HG03521 (cell line): Measurements from ENCODE around the gene CHCHD1.
"Not testable (repeated sequence)": the region's sequence is repeated elsewhere in the genome, so short reads cannot be mapped to it uniquely, and the experiment has no call there.

ENCODE experiments used
- ATAC-seq: cut with Tn5 transposase; IDR thresholded peaks from one replicate; pipeline ENCODE4 v1.9.1; 2021; ENCODE audit warnings: mild to moderate bottlenecking, moderate library complexity; ENCODE audit not compliant: unreplicated experiment

Gene CHCHD1

DNA sequence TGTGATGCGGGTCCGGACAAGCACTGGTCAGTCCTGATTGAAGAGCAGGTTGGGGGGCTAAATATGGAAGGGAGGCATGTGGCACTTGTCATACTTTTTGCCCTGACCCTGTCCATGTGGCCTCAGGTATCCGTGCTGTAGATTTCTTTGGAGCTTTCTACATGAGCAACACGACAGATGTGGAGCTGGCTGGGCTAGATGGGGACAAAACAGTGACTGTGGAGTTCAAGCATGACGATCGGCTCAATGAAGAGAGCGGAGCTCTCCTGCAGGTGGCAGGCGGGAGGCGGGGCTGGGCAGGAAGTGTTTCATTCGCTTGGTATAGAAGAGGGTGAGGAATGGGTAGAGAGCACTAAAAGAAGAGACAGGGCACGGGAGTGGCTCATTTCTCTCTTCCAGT lies 13.0 kb upstream of the CHCHD1 start:
- ATAC-seq = no peak

DNA sequence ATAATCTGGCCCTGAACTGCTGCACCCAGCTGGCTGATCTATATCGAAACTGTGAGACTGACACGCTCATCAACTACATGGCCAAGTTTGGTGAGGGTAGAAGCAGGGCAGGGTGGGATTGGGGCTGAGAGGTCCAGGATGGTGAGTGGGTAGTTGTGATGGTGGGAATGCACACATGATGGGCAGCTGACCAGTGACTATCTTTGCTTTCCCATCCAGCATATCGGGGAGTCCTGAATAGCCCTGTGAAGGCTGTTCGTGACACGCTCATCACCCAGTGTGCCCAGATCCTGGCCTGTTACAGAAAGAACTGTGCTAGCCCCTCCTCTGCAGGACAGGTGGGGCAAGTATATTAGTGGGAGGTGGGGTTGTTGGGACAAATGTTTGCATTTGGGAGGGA lies 12.5 kb upstream of the CHCHD1 start:
- ATAC-seq = no peak

DNA sequence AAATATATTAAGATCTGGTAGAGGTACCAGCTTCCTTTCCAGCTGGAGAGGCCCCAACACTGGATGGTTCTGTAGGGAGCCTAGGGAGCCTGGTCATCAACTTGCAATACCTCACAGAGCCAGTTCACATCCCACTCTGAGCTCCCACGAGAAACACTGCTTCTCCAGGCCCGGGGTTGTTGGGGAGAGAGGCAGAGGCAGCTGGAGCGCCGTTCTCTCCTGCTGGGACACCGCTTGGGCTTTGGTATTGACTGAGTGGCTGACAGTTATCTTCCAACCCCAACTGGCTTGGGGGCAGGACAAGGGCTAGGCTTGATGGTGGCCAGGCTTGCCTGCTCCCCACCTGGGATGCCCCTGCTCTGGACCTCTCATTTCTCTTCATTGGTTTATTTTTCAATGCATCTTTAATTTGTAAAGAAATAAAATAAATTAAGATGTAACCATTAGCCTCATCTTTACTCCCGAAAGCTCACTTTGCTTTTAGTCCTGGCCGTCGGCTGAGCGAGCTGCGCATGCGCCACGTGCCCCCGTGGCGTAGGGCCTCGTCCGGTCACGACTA lies 10.0 kb upstream of the CHCHD1 start:
- peak; percentile 1 for ATAC-seq

DNA sequence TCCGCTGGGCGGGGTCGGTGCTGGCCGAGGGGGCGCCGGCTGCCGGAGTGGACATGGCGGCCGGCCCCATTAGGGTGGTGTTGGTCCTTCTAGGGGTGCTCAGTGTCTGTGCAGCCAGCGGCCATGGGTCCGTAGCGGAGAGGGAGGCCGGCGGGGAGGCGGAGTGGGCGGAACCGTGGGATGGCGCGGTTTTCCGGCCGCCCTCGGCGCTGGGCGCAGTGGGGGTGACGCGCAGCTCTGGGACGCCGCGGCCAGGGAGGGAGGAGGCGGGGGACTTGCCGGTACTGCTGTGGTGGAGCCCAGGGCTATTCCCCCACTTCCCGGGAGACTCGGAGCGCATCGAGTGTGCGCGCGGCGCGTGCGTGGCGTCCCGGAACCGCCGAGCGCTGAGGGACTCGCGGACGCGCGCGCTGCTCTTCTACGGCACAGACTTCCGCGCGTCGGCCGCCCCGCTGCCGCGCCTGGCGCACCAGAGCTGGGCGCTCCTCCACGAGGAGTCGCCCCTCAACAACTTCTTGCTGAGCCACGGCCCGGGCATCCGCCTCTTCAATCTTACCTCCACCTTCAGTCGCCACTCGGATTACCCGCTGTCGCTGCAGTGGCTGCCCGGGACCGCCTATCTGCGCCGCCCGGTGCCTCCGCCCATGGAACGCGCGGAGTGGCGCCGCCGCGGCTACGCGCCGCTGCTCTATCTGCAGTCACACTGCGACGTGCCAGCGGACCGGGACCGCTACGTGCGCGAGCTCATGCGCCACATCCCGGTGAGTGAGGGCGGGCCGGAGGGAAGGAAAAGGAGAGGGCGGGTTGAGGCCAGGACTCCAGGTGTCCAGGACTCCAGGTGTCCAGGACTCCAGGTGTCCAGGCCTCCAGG lies 9.3 kb upstream of the CHCHD1 start:
- peak; percentile 61 for ATAC-seq

DNA sequence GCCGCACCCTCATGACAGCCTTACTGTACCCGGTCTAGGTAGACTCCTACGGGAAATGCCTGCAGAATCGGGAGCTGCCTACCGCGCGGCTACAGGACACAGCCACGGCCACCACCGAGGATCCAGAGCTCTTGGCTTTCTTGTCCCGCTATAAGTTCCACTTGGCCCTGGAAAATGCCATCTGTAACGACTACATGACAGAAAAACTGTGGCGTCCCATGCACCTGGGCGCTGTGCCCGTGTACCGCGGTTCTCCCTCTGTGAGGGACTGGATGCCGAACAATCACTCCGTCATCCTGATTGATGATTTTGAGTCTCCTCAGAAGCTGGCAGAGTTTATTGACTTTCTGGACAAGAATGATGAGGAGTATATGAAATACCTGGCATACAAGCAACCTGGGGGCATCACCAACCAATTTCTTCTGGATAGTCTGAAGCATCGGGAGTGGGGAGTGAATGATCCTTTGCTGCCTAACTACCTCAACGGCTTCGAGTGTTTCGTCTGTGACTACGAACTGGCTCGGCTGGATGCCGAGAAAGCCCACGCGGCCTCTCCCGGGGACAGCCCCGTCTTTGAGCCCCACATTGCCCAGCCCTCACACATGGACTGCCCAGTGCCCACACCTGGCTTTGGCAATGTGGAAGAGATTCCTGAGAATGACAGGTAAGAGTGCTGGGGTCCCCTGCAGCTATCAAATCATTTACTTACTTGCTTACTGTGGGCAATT lies 8.5 kb upstream of the CHCHD1 start:
- ATAC-seq = no peak

DNA sequence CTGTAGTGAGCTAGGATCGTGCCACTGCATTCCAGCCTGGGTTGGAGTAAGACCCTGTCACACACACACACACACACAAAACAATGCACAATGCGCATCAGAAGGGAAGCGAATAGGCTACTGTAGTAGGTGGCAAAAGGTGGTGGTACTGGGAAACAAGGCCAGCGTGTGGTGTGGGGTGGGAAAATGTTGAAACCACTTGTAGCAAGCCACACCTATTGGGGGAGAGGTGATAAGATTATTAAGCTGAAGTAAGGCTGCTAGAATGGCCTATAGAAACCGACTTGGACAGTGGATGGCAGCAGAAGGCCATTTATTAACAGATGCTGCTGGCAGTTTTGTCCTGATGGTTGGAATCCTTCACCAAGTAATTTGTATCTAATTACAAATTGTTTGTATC lies 7.2 kb upstream of the CHCHD1 start:
- ATAC-seq = no peak

DNA sequence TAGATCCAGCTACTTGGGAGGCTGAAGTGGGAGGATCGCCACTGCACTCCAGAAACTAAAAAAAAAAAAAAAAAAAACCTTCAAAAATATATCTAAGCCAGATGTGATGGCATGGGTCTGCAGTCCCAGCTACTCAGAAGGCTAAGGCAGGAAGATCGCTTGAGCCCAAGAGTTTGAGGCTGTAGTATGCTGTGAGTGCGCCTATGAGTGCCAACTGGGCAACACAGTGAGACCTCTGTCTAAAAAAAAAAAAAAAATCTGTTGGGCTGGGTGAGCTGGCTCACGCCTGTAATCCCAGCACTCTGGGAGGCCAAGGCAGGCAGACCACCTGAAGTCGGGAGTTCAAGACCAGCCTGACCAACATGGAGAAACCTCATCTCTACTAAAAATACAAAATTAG lies 2.8 kb upstream of the CHCHD1 start:
- no peak for ATAC-seq

DNA sequence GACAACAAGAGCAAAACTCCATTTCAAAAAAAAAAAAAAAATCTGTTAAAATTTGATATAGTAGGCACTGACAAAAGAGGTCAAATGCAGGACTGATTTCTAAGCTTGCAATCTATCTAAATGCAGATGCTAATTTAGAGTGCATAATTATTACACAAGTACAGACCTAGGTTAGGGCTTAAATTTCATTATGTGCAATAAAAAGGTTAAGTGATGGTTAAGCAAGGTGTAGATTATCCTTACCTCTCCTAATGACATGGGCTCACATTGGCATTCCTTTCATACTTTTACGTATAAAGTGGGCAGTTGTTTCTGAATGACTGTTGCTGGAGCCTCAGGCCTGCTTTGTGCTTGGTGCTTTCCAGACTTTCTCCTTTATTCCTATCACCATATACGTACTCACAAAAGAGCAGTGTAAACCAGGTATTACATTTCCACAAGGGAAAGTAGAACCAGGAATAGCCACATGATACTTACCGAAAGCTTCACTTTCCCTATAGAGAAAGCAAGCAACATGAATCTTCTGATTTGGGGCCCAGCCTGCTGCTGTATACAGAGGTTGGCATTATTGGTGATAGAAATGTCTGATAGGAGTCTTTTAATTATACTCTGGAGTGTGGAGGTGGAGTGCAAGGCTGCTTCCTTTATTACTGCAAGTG lies 2.2 kb upstream of the CHCHD1 start:
- ATAC-seq = no peak

DNA sequence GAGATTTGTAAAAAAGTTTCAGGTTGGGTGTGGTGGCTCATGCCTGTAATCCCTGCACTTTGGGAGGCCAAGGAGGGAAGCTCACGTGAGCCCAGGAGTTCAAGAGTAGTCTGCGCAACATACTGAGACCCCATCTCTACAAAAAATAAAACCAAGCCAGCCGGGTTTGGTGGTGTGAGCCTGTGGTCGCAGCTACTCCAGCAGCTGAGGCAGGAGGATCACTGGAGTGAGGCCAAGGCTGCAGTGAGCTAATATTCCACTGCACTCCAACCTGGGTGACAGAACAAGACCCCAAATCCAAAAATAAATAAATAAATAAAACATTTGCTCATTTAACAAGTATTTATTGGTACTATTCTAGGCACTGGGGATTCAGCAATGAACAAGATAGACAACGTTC lies 1.5 kb upstream of the CHCHD1 start:
- ATAC-seq = no peak

DNA sequence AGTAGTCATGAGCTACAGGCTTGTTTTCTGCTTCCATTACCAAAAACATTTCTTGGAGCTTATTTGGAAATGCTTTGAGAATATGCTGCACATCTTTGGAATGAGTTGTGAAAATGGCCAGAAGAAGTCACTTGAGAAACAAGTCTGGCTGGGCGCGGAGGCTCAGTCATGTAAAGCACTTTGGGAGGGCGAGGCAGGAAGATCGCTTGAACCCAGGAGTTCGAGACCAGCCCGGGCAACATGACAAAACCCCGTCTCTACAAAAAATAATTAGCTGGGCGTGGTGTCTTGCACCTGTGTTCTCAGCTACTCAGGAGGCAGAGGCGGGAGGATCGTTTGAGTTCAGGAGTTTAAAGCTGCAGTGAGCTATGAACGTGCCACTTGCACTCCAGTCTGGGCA lies 882 bp upstream of the CHCHD1 start:
- ATAC-seq = no peak

DNA sequence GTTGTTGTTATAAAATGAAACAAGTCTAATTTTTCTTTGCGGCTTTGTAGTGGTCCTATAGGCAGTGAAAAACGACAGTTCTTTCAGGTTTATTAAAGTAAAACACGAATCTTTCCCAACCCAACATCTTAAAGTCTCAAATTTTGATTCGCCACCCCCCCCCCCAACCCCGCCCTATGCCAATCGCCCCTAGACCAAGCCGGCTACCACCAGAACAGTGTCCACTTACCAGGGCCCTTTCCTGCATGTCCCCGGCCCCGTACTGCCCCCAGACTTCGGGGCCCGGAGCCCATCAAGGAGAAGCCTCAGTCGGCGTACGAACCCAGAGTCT lies 335 bp upstream of the CHCHD1 start:
- no peak for ATAC-seq

DNA sequence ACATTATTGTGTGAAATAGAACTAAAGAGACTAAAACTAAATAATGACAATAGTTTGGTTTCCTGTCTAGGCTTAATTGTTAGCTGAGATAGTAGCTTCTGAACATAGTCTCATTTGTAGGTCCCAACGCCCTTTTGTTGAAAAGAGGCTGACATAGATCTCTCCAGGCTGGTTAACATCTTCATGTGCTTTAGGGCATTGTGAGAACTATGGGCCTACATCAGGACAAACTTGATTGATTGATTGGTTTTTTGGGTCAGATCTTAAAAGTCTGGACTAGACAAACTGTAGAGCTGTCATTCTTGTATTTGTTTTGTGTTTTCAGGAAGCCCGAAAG lies 869 bp downstream of the CHCHD1 start:
- no peak for ATAC-seq

DNA sequence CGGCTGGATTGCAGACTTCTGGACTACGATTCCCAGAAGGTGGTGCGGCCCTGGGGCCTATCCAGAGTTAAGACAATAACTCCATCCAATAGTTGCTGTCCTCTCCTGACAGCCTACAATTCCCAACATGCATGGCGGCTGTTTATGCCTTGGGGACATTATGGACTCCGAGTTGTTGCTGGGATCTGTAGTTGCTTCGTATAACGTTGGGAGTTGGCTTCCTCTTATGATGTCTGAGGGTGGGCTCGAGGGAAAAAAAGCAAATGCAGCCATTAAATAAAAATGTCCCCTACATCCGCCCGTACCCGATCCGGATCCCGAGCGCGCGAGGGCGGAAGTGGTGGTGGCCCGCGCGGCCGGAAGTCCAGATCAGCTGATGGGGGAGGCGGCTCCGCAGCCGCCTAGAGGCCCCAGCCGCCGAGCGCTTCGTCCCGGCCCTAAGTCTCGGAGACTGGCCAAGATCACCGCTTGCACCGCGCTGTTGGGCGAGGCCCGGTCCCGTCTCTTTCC lies 3.4 kb downstream of the CHCHD1 start, which contains the start of gene ZSWIM8:
TSS of gene ZSWIM8 (plus strand) at position 396 of the 510 bp plus-strand sequence. CDS start 273 bp downstream, outside the sequence.
- ATAC-seq = peak; percentile 68

DNA sequence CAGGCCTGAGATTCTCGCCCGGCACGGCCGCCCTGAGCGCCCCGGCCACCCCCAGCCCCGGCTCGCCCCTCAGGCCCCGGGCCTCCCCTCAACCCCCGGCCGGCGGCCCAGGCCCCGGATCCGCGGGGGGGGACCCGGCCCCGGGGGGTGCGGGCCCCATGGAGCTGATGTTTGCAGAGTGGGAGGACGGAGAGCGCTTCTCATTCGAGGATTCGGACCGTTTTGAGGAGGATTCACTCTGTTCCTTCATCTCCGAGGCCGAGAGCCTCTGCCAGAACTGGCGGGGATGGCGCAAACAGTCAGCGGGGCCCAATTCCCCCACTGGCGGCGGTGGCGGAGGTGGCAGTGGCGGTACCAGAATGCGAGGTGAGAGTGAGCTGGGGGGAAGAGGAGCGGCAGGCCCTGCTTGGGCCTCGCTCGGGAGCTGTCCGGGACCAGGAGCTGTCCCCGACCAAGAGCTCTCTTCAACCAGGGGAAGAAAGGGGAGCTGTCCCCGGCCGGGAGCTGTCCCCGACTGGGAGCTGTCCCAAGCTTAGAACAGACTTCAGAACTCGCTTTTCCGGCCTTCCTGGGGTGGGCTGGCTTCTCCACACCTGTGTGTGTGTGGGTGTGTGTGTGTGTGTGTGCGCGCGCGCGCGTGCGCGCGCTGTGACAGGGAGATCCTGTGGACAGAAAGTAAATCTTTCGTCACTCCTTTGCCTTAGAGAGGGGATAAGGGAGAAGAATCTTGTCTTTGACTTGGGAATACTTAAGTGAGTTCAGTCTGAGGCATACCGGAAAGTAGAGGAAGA lies 4.1 kb downstream of the CHCHD1 start:
- ATAC-seq = peak; percentile 28

DNA sequence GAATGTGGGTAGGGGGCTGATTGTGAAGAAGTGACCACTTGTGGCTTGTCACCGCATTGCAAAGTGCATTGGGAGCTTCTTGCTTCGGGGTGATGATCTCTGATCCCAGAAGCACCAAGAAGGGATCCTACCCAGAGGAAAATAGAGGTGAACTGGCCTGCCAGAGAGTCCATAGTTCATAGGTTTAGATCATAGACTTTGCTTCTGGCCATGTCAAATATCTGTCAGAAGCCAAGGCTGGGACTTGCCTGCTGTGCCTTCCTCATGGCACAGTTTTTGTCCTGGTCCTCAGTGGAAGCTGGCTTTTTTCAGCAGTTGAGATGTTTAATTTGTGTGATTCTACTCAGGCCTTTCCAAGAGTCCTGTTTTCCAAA lies 4.7 kb downstream of the CHCHD1 start:
- ATAC-seq = no peak

DNA sequence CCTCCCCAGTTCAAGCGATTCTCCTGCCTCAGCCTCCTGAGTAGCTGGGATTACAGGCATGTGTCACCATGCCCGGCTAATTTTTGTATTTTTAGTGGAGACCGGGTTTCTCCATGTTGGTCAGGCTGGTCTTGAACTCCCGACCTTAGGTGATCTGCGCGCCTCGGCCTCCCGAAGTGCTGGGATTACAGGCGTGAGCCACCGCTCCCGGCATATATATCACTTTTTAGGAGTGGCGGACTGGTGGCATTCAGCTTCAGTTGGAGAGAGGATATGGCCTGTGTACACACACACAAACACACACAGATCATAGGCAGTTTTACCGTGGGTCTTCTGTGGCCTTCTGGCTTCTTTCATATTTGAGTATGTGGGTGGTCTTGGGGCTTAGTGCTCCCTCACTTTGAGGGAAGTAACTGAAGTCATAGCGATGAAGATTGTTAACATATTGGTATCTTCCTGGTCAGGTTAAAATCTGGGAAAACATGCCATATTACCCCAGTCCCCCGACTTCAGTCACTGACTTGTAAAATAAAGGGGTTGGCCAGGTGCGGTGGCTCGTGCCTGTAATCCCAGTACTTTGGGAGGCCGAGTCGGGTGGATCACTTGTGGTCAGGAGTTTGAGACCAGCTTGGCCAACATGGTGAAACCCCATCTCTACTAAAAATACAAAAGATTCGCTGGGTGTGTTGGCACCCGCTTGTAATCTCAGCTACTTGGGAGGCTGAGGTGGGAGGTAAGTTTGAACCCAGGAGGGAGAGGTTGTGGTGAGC lies 5.4 kb downstream of the CHCHD1 start:
- not testable (repeated sequence) for ATAC-seq

DNA sequence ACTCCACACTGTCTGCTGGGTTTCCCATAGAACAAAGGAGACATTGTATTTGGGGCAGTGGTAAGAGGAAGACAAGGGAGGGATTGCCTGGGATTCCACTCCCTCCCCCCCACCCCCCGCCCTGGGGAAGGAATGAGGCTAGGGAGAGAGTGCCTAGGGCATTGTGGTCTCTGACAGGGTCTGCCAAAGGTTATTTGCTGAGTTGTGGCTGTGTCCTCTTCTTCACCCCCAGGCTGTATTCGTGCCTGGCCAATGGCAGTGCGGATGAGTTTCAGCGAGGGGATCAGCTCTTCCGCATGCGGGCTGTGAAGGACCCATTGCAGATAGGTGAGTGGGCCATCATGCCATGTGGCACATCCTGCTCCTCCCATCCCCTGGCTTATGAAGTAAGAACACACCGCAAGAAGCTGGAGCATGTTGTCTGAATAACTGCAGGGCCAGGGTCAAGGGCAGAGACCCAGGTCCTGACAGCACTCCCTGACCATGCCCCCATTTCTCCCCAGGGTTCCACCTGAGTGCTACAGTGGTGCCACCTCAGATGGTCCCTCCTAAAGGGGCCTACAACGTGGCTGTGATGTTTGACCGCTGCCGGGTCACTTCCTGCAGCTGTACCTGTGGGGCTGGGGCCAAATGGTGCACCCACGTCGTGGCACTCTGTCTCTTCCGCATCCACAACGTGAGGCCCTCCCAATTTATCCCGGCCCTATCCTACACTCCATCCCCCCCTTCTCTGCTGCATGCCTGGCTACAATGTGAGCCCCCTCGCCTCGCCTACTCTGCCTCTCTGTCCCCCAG lies 7.2 kb downstream of the CHCHD1 start:
- no peak for ATAC-seq

DNA sequence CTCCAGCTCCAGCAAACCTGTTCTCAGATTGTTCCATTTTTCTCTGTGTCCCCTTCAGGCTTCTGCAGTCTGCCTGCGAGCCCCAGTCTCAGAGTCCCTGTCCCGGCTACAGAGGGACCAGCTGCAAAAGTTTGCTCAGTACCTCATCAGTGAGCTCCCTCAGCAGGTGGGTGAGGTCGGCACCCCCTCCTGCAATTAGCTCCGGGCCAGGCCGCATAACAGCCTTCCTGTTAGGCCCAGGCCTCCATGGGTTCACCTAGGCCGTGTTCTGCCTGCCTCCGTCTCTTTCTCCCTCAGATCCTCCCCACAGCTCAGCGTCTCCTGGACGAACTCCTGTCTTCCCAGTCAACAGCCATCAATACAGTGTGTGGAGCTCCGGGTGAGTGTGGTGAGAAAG lies 7.8 kb downstream of the CHCHD1 start:
- no peak for ATAC-seq
